Activated T-cell treated with anti-CD3 and anti-CD28 coated beads, Interleukin-2, amount 50 U/mL, for 24 hours (primary cell): Measurements from ENCODE around the gene CUL4B.
"Not testable (repeated sequence)": the region's sequence is repeated elsewhere in the genome, so short reads cannot be mapped to it uniquely, and the experiment has no call there.

Source experiments
- DNase-seq: peaks from one replicate; pipeline ENCODE4 v3.0.0-alpha.2; 2020
- H3K27ac Mint-ChIP-seq: 2 replicates; pipeline ENCODE4 v1.8.0; 2020; ENCODE audit warnings: mild to moderate bottlenecking, mixed read lengths
- H3K27me3 Mint-ChIP-seq: 2 replicates; pipeline ENCODE4 v1.8.0; 2020; ENCODE audit warnings: mixed read lengths
- H3K36me3 Mint-ChIP-seq: 2 replicates; pipeline ENCODE4 v1.8.0; 2020; ENCODE audit warnings: low read depth, mixed read lengths
- H3K4me1 Mint-ChIP-seq: 2 replicates; pipeline ENCODE4 v1.8.0; 2020; ENCODE audit warnings: low read depth, mixed read lengths
- H3K4me3 Mint-ChIP-seq: 2 replicates; pipeline ENCODE4 v1.8.0; 2020; ENCODE audit warnings: mild to moderate bottlenecking, moderate library complexity, mixed read lengths
- H3K9me3 Mint-ChIP-seq: 2 replicates; pipeline ENCODE4 v1.8.0; 2020; ENCODE audit warnings: mixed read lengths

Gene CUL4B

GRCh38 chrX:120560842-120561633 is at the start of gene CUL4B:
Gene CUL4B (minus strand): TSS chrX:120560962. CDS start chrX:120560638, 324 bp downstream.
- DNase-seq: peak; percentile 90
- Mint-ChIP-seq H3K27ac (peak within 1 kb of the TSS; percentile 98), H3K27me3 (peaks cover 10% of the 10 kb centered on the region), H3K9me3 (no peaks in the 10 kb centered on the region), H3K4me1 (peaks cover 29% of the 10 kb centered on the region), H3K36me3 (peaks cover 25% of the 10 kb centered on the region), H3K4me3 (peak within 1 kb of the TSS; percentile 91)

GRCh38 chrX:120604361-120604782 is 43.6 kb upstream of the CUL4B start:
- Mint-ChIP-seq H3K4me3 (peak overlapping the region; percentile 90), H3K27ac (peak overlapping the region; percentile 95), H3K4me1 (peaks cover 7% of the 10 kb centered on the region), H3K36me3 (peaks cover 36% of the 10 kb centered on the region), H3K27me3 (no peaks in the 10 kb centered on the region), H3K9me3 (no peaks in the 10 kb centered on the region)
- peak; percentile 36 for DNase-seq

GRCh38 chrX:120603707-120604360 is 43.1 kb upstream of the CUL4B start, which contains the start of gene MCTS1:
Gene MCTS1 (plus strand): TSS chrX:120604101. CDS start chrX:120604237, 136 bp downstream.
- Mint-ChIP-seq H3K4me3 (peak within 1 kb of the TSS; percentile 90), H3K27ac (peak within 1 kb of the TSS; percentile 95), H3K36me3 (peaks cover 30% of the 10 kb centered on the region), H3K4me1 (peaks cover 7% of the 10 kb centered on the region), H3K9me3 (no peaks in the 10 kb centered on the region), H3K27me3 (no peaks in the 10 kb centered on the region)
- peak; percentile 79 for DNase-seq

- Mint-ChIP-seq H3K27me3 (peaks cover 15% of the 10 kb centered on the region), H3K4me3 (no peak overlapping the region), H3K36me3 (no peaks in the 10 kb centered on the region), H3K4me1 (no peaks in the 10 kb centered on the region), H3K27ac (no peak overlapping the region), H3K9me3 (no peaks in the 10 kb centered on the region)
- DNase-seq: no peak
Measured at GRCh38 chrX:120585702-120586101, 24.9 kb upstream of the CUL4B start.

- Mint-ChIP-seq H3K4me1 (peaks cover 3% of the 10 kb centered on the region), H3K27me3 (peaks cover 24% of the 10 kb centered on the region), H3K36me3 (no peaks in the 10 kb centered on the region), H3K9me3 (no peaks in the 10 kb centered on the region), H3K27ac (no peak overlapping the region), H3K4me3 (no peak overlapping the region)
- no peak for DNase-seq
Measured at GRCh38 chrX:120575379-120576114, 14.8 kb upstream of the CUL4B start.

GRCh38 chrX:120573806-120574205 is 13.0 kb upstream of the CUL4B start:
- H3K36me3 Mint-ChIP-seq, H3K4me1 Mint-ChIP-seq, H3K4me3 Mint-ChIP-seq, H3K27ac Mint-ChIP-seq, H3K9me3 Mint-ChIP-seq, DNase-seq: not testable (repeated sequence)
- peaks cover 18% of the 10 kb centered on the region for H3K27me3 Mint-ChIP-seq

- no peaks in the 10 kb centered on the region for H3K9me3 Mint-ChIP-seq
Measured at GRCh38 chrX:120570011-120570600, 9.3 kb upstream of the CUL4B start.

GRCh38 chrX:120568609-120569008 is 7.8 kb upstream of the CUL4B start:
- H3K4me1 Mint-ChIP-seq: peaks cover 3% of the 10 kb centered on the region
- H3K4me3 Mint-ChIP-seq: no peak overlapping the region
- no peak overlapping the region for H3K27ac Mint-ChIP-seq
- H3K9me3 Mint-ChIP-seq: no peaks in the 10 kb centered on the region
- DNase-seq: no peak
- no peaks in the 10 kb centered on the region for H3K36me3 Mint-ChIP-seq
- no peaks in the 10 kb centered on the region for H3K27me3 Mint-ChIP-seq

More at GRCh38 chrX:120570011-120570600, 9.3 kb upstream of the CUL4B start:
- Mint-ChIP-seq H3K36me3 (no peaks in the 10 kb centered on the region), H3K4me3 (no peak overlapping the region), H3K27me3 (peaks cover 3% of the 10 kb centered on the region), H3K27ac (no peak overlapping the region), H3K4me1 (peaks cover 3% of the 10 kb centered on the region)
- no peak for DNase-seq

- Mint-ChIP-seq H3K36me3 (no peaks in the 10 kb centered on the region), H3K27ac (no peak overlapping the region), H3K27me3 (no peaks in the 10 kb centered on the region), H3K9me3 (no peaks in the 10 kb centered on the region), H3K4me1 (peaks cover 3% of the 10 kb centered on the region), H3K4me3 (no peak overlapping the region)
- no peak for DNase-seq
Measured at GRCh38 chrX:120568035-120568434, 7.3 kb upstream of the CUL4B start.

- Mint-ChIP-seq H3K36me3 (no peaks in the 10 kb centered on the region), H3K27me3 (peaks cover 4% of the 10 kb centered on the region), H3K4me1 (peaks cover 10% of the 10 kb centered on the region), H3K9me3 (no peaks in the 10 kb centered on the region), H3K27ac (no peak overlapping the region), H3K4me3 (no peak overlapping the region)
- DNase-seq: no peak
Measured at GRCh38 chrX:120566817-120567216, 6.1 kb upstream of the CUL4B start.

GRCh38 chrX:120564925-120565324 is 4.2 kb upstream of the CUL4B start:
- Mint-ChIP-seq H3K27ac (no peak overlapping the region), H3K27me3 (peaks cover 4% of the 10 kb centered on the region), H3K4me3 (no peak overlapping the region), H3K4me1 (peaks cover 8% of the 10 kb centered on the region), H3K36me3 (peaks cover 3% of the 10 kb centered on the region), H3K9me3 (no peaks in the 10 kb centered on the region)
- no peak for DNase-seq

- Mint-ChIP-seq H3K36me3 (peaks cover 14% of the 10 kb centered on the region), H3K27ac (peak overlapping the region; percentile 44), H3K9me3 (no peaks in the 10 kb centered on the region), H3K4me3 (no peak overlapping the region), H3K27me3 (peaks cover 4% of the 10 kb centered on the region), H3K4me1 (peaks cover 21% of the 10 kb centered on the region)
- no peak for DNase-seq
Measured at GRCh38 chrX:120562569-120562926, 1.8 kb upstream of the CUL4B start.

GRCh38 chrX:120561634-120562568 is 1.1 kb upstream of the CUL4B start:
- peak overlapping the region; percentile 98 for H3K27ac Mint-ChIP-seq
- no peaks in the 10 kb centered on the region for H3K9me3 Mint-ChIP-seq
- no peak for DNase-seq
- H3K4me3 Mint-ChIP-seq: peak overlapping the region; percentile 91
- peaks cover 25% of the 10 kb centered on the region for H3K4me1 Mint-ChIP-seq
- peaks cover 20% of the 10 kb centered on the region for H3K36me3 Mint-ChIP-seq
- H3K27me3 Mint-ChIP-seq: peaks cover 10% of the 10 kb centered on the region
